ENCODE data around the gene DGKD. TPM values are rescaled to one million over a fixed set of nuclear protein-coding genes. Genes with fewer than 3 reads are reported as not detected.

DGKD gene
- total RNA-seq, 1 donor from 2014 or later: 17.7 TPM

GRCh38 chr2:233342301-233342700, 12.0 kb upstream of the DGKD start:
- no peak overlapping the region for H3K4me2 ChIP-seq (ENCODE audit: low read length)
- no peaks in the 10 kb centered on the region for H3K79me2 ChIP-seq (ENCODE audit: insufficient read depth, low read length)
- Mint-ChIP-seq H3K27ac (ENCODE audit: unreplicated experiment) (no peak overlapping the region), H3K27me3 (ENCODE audit: low read depth, unreplicated experiment) (peaks cover 17% of the 10 kb centered on the region), H3K4me3 (ENCODE audit: unreplicated experiment) (no peak overlapping the region), H3K36me3 (ENCODE audit: low read depth, unreplicated experiment) (no peaks in the 10 kb centered on the region), H3K9me3 (ENCODE audit: unreplicated experiment) (no peaks in the 10 kb centered on the region), H3K4me1 (ENCODE audit: low read depth, unreplicated experiment) (no peaks in the 10 kb centered on the region)
- H3K4me1 ChIP-seq (ENCODE audit: insufficient read depth, low read length): no peaks in the 10 kb centered on the region
- DNase-seq (ENCODE audit: low read depth) (no peak), FAIRE-seq (no peak)
- no peak overlapping the region for H3K4me3 ChIP-seq (ENCODE audit: insufficient read depth, low read depth, low read length)
- H2AFZ ChIP-seq (ENCODE audit: low read depth, low read length): no peak overlapping the region
- no peaks in the 10 kb centered on the region for H3K9me3 ChIP-seq (ENCODE audit: insufficient read depth, low read depth, low read length)
- TF ChIP-seq CTCF (IDR thresholded peaks at IDR 0.05; ENCODE audit: insufficient read depth, low read depth, low read length): no peak
- TF ChIP-seq EZH2 (IDR thresholded peaks at IDR 0.05; ENCODE audit: insufficient read depth, low read length): no peak
- no peak overlapping the region for H3K27ac ChIP-seq (ENCODE audit: low read depth, low read length)
- H3K36me3 ChIP-seq (ENCODE audit: insufficient read depth, low read length): no peaks in the 10 kb centered on the region
- peaks cover 2% of the 10 kb centered on the region for H3K27me3 ChIP-seq (ENCODE audit: insufficient read depth, low read length)
- no peaks in the 10 kb centered on the region for H4K20me1 ChIP-seq (ENCODE audit: insufficient read depth, low read length)
- no peak overlapping the region for H3K9ac ChIP-seq (ENCODE audit: low read length)

GRCh38 chr2:233343171-233343705, 11.1 kb upstream of the DGKD start:
- H3K4me2 ChIP-seq (ENCODE audit: low read length): no peak overlapping the region
- peaks cover 13% of the 10 kb centered on the region for H3K27me3 Mint-ChIP-seq (ENCODE audit: low read depth, unreplicated experiment)
- H3K27ac ChIP-seq (ENCODE audit: low read depth, low read length): no peak overlapping the region
- H3K4me1 ChIP-seq (ENCODE audit: insufficient read depth, low read length): no peaks in the 10 kb centered on the region
- H3K27me3 ChIP-seq (ENCODE audit: insufficient read depth, low read length): no peaks in the 10 kb centered on the region
- H3K9me3 ChIP-seq (ENCODE audit: insufficient read depth, low read depth, low read length): no peaks in the 10 kb centered on the region
- no peaks in the 10 kb centered on the region for H3K36me3 ChIP-seq (ENCODE audit: insufficient read depth, low read length)
- no peaks in the 10 kb centered on the region for H3K79me2 ChIP-seq (ENCODE audit: insufficient read depth, low read length)
- FAIRE-seq (no peak), DNase-seq (ENCODE audit: low read depth) (no peak)
- no peak overlapping the region for H3K9ac ChIP-seq (ENCODE audit: low read length)
- H3K27ac Mint-ChIP-seq (ENCODE audit: unreplicated experiment): no peak overlapping the region
- H4K20me1 ChIP-seq (ENCODE audit: insufficient read depth, low read length): no peaks in the 10 kb centered on the region
- H3K4me3 Mint-ChIP-seq (ENCODE audit: unreplicated experiment): no peak overlapping the region
- H3K36me3 Mint-ChIP-seq (ENCODE audit: low read depth, unreplicated experiment): no peaks in the 10 kb centered on the region
- H3K4me3 ChIP-seq (ENCODE audit: insufficient read depth, low read depth, low read length): no peak overlapping the region
- no peaks in the 10 kb centered on the region for H3K4me1 Mint-ChIP-seq (ENCODE audit: low read depth, unreplicated experiment)
- TF ChIP-seq CTCF (IDR thresholded peaks at IDR 0.05; ENCODE audit: insufficient read depth, low read depth, low read length) (no peak), EZH2 (IDR thresholded peaks at IDR 0.05; ENCODE audit: insufficient read depth, low read length) (no peak)
- no peak overlapping the region for H2AFZ ChIP-seq (ENCODE audit: low read depth, low read length)
- H3K9me3 Mint-ChIP-seq (ENCODE audit: unreplicated experiment): no peaks in the 10 kb centered on the region

- Mint-ChIP-seq H3K36me3 (ENCODE audit: low read depth, unreplicated experiment) (no peaks in the 10 kb centered on the region), H3K4me1 (ENCODE audit: low read depth, unreplicated experiment) (peaks cover 11% of the 10 kb centered on the region), H3K27ac (ENCODE audit: unreplicated experiment) (no peak overlapping the region), H3K9me3 (ENCODE audit: unreplicated experiment) (peaks cover 3% of the 10 kb centered on the region), H3K4me3 (ENCODE audit: unreplicated experiment) (no peak overlapping the region), H3K27me3 (ENCODE audit: low read depth, unreplicated experiment) (peaks cover 7% of the 10 kb centered on the region)
- Histone ChIP-seq H3K36me3 (ENCODE audit: insufficient read depth, low read length) (no peaks in the 10 kb centered on the region), H3K79me2 (ENCODE audit: insufficient read depth, low read length) (no peaks in the 10 kb centered on the region), H3K4me3 (ENCODE audit: insufficient read depth, low read depth, low read length) (no peak overlapping the region), H3K27ac (ENCODE audit: low read depth, low read length) (no peak overlapping the region), H3K4me1 (ENCODE audit: insufficient read depth, low read length) (peaks cover 13% of the 10 kb centered on the region), H4K20me1 (ENCODE audit: insufficient read depth, low read length) (no peaks in the 10 kb centered on the region), H3K9ac (ENCODE audit: low read length) (no peak overlapping the region), H3K27me3 (ENCODE audit: insufficient read depth, low read length) (no peaks in the 10 kb centered on the region), H3K4me2 (ENCODE audit: low read length) (no peak overlapping the region), H3K9me3 (ENCODE audit: insufficient read depth, low read depth, low read length) (no peaks in the 10 kb centered on the region), H2AFZ (ENCODE audit: low read depth, low read length) (no peak overlapping the region)
- DNase-seq (ENCODE audit: low read depth) (no peak), FAIRE-seq (no peak)
- TF ChIP-seq EZH2 (IDR thresholded peaks at IDR 0.05; ENCODE audit: insufficient read depth, low read length): no peak
- no peak for TF ChIP-seq CTCF (IDR thresholded peaks at IDR 0.05; ENCODE audit: insufficient read depth, low read depth, low read length)
These were observed 7.9 kb upstream of the DGKD start for GRCh38 chr2:233346376-233346775.
